ENCODE results near the gene KLF13.

The KLF13 gene

GRCh38 chr15:31316135-31316795 is 10.4 kb upstream of the KLF13 start:
- DNase-seq (ENCODE audit: low read depth): no peak

GRCh38 chr15:31317017-31317416 is 9.6 kb upstream of the KLF13 start:
- DNase-seq (ENCODE audit: low read depth): no peak

DNA sequence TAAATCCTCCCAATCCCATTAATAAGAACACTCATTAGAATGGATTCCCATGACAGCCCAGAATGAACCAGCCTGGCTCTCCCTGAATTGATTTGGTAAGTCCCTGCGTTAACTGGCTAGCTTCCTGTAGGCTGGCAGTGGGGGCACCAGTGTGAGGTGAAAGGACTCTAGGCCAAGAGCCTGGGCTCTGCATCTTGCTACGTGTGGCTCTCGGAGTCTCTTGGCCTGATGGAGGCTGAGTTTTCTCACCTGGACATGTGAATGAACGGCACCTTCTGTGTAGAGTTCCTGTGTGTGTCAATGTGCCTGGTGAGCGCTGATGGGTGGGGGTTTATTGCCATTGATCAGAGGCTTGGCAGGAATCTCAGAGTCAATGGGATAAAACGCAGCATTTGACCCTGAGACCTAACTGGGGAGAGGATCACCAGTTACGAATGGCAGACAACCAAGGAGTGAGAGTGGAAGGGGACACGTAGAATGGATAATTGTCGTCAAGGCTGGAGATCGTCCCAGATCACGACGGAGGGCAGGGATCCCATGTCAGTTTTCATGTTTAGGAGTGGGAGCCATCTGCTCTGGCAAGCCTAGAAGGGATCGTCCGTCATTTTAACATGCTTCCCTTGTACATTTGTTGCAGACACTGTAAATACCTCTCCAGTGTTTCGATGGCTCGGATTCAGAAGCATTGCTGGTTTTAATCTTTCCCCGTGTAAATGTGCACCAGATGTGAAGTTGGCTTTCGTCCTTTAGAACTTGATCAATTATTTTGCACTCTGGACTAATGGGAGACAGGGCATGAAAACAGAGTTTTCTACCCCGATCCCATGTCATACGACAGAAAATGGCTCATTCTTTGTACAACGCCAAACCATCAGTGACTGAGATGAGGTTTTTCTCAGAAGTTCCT is 9.0 kb upstream of the KLF13 start:
- DNase-seq (ENCODE audit: low read depth): no peak

GRCh38 chr15:31318429-31318828 is 8.2 kb upstream of the KLF13 start:
- no peak for DNase-seq (ENCODE audit: low read depth)

- DNase-seq (ENCODE audit: low read depth): no peak
Measured at GRCh38 chr15:31320022-31320421, 6.6 kb upstream of the KLF13 start.

GRCh38 chr15:31321418-31321817 is 5.2 kb upstream of the KLF13 start:
- DNase-seq (ENCODE audit: low read depth): no peak

GRCh38 chr15:31322504-31322903 is 4.1 kb upstream of the KLF13 start:
- no peak for DNase-seq (ENCODE audit: low read depth)

GRCh38 chr15:31323627-31324026 is 3.0 kb upstream of the KLF13 start:
- no peak for DNase-seq (ENCODE audit: low read depth)

- no peak for DNase-seq (ENCODE audit: low read depth)
Measured at GRCh38 chr15:31324186-31324585, 2.4 kb upstream of the KLF13 start.

- no peak for DNase-seq (ENCODE audit: low read depth)
Measured at GRCh38 chr15:31324806-31325594, 1.6 kb upstream of the KLF13 start.

GRCh38 chr15:31325595-31326155 is 960 bp upstream of the KLF13 start:
- peak; percentile 54 for DNase-seq (ENCODE audit: low read depth)

- DNase-seq (ENCODE audit: low read depth): peak; percentile 67
Measured at GRCh38 chr15:31326875-31327668, 437 bp downstream of the KLF13 start.

- DNase-seq (ENCODE audit: low read depth): peak; percentile 73
Measured at GRCh38 chr15:31327669-31328427, 1.2 kb downstream of the KLF13 start.

DNA sequence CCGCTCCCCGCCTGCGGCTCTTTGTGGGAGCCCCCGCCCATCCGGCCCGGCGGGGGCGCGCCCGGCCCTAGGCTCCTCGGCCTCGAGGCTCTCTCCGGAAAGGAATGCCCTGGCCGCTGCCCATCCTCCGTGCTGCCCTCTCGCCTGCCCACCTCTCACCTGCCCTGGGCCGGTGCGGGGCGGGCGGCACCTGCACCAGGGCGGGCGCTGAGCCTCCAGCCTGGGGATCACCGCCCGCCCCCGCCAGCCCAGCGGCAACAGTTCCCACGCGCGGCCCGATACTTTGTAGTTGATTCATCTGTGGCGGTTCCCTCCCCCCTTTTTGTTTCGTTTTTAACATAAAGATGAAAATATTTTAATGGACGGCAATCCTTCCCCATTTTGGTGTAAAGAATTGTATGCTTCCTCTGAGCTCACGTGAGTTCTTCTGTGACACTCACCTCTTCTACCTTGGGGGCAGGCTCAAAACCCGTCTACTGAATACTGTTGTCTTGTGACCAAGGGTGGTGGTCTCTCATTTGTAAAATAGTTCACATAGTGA is 1.9 kb downstream of the KLF13 start:
- DNase-seq (ENCODE audit: low read depth): peak; percentile 58

DNA sequence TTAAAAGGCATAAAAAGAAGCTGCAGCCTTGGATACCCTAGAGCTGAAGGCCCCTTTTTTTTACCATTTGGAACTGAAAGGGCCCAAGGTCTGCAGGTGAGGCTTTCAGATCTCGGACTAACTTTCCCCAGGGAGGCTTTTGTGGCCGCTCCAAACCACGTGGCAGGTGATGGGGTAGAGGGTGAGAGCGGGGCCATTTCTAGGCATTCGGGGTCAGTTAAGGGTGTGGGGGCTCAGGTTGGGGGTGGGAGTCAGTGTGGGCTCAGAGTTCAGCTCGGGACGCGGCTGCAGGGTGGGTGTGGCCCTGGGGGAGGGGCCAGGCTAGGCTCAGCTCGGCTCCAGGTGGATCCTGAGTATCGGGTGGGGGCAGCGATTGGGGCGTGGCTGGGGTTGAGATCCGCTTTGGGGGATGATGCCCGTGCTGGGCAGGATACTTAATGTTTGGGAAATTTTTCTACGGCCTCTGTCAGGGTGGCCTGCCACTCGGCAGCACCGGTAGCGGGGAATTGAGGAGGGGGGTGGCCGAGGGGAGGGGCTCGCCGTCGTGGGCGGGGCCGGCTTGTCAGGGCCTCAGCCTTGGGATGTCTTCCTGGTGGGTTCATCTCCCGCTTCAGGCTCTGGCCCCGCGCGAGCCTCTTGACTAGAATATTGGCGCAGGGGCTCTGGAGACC is 2.5 kb downstream of the KLF13 start:
- no peak for DNase-seq (ENCODE audit: low read depth)

GRCh38 chr15:31329640-31330010 is 3.0 kb downstream of the KLF13 start:
- DNase-seq (ENCODE audit: low read depth): no peak

GRCh38 chr15:31330111-31330785 is 3.6 kb downstream of the KLF13 start:
- DNase-seq (ENCODE audit: low read depth): no peak

DNA sequence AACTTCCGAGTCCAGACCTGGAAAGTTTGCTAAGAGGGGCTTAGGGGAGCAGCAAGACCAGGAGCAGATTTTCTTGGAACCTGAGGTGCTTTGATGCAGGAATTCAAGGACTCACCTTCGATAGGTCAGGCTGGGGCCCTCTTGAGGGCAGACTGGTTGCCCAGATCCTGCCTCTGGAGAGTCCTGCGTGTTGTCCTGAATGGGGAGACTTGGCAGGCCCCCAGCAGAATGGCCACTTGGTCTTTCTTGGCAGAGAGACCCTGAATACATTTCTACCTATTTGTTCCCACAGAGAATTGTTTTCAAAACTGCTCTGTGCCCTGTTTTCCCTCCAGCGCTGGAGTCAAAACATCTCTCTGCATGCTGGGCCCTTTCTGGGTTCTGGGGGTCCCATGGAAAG is 4.2 kb downstream of the KLF13 start:
- DNase-seq (ENCODE audit: low read depth): no peak

- DNase-seq (ENCODE audit: low read depth): no peak
Measured at GRCh38 chr15:31331389-31331788, 4.8 kb downstream of the KLF13 start.
